ENCODE results near the gene IFT57. TPM values are rescaled to one million over a fixed set of nuclear protein-coding genes. Genes with fewer than 3 reads are reported as not detected.

The IFT57 gene
- total and polyA plus RNA-seq, 2 of the 8 experiments (the other 6 are each of a cell fraction or from before 2014, with no cell fraction given): 15.1 to 27.8 TPM

DNA sequence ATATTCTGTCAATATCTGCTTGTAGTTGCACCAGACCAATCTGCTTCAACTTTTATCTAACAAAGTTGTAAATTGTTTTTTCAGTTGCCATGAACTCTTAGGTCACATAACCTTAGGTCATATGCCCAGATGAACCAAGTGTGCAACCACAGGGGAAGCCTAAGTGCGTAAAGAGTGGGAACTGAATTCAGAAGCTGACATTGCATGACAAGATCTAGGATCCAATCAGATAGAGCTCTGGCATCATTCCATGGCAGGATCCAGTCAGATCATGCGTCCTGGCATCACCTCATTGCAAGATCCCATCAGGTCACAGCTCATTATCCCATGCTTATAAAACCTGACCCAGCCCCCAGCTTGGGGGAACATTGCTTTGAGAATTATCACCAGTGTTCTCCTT, 18.9 kb upstream of the IFT57 start:
- Histone ChIP-seq H3K79me1 (ENCODE audit: low read depth, low read length) (no peaks in the 10 kb centered on the region; the same call in 1 of the 2 replicates), H2BK15ac (ENCODE audit: low read length) (no peak overlapping the region), H2BK20ac (ENCODE audit: low read length) (no peak overlapping the region), H3K9me3 (ENCODE audit: insufficient read depth in 2 of 2, low read depth in 1 of 2, low read length in 1 of 2) (no peaks in the 10 kb centered on the region), H4K8ac (ENCODE audit: extremely low read depth, insufficient read depth, low read length) (no peak overlapping the region), H2BK5ac (ENCODE audit: low read depth, low read length) (no peak overlapping the region), H3K27me3 (replicated peaks in 1 of 4; ENCODE audit: control insufficient read depth in 3 of 4, extremely low read depth in 1 of 4, insufficient read depth in 3 of 4, low read length in 3 of 4) (no peaks in the 10 kb centered on the region), H3K4ac (replicated peaks; ENCODE audit: insufficient read length, low read depth, low read length) (no peak overlapping the region), H3K4me3 (ENCODE audit: extremely low read depth in 1 of 4, insufficient read depth in 2 of 4, low read depth in 3 of 4, low read length in 4 of 4) (no peak overlapping the region), H2AK5ac (ENCODE audit: low read depth, low read length) (no peak overlapping the region), H3K9ac (replicated peaks in 1 of 4; ENCODE audit: extremely low read depth in 1 of 4, low read depth in 3 of 4, low read length in 3 of 4) (no peak overlapping the region), H3K23ac (ENCODE audit: insufficient read length) (no peak overlapping the region), H3K36me3 (ENCODE audit: control insufficient read depth in 2 of 4, insufficient read depth in 4 of 4, low read length in 3 of 4) (no peaks in the 10 kb centered on the region), H3K4me1 (replicated peaks in 1 of 4; ENCODE audit: control insufficient read depth in 3 of 4, insufficient read depth in 4 of 4, low read length in 3 of 4) (no peaks in the 10 kb centered on the region), H2BK12ac (ENCODE audit: low read depth, low read length) (no peak overlapping the region), H2BK120ac (replicated peaks; ENCODE audit: low read depth, low read length) (no peak overlapping the region), H4K5ac (ENCODE audit: insufficient read length, low read depth, low read length) (no peak overlapping the region), H3K79me2 (ENCODE audit: control insufficient read depth in 1 of 2, insufficient read depth in 2 of 2, low read length in 2 of 2) (no peaks in the 10 kb centered on the region), H3K14ac (ENCODE audit: insufficient read length) (no peak overlapping the region), H4K20me1 (replicated peaks in 1 of 2; ENCODE audit: control insufficient read depth in 1 of 2, insufficient read depth in 2 of 2, low read length in 2 of 2) (no peaks in the 10 kb centered on the region), H3K23me2 (ENCODE audit: low read depth, low read length) (no peaks in the 10 kb centered on the region), H3K18ac (ENCODE audit: extremely low read depth, low read length) (no peak overlapping the region), H4K91ac (replicated peaks; ENCODE audit: insufficient read length, low read length) (no peak overlapping the region), H3K56ac (replicated peaks; ENCODE audit: insufficient read length, low read depth, low read length) (no peak overlapping the region), H3K27ac (ENCODE audit: low read depth, low read length) (no peak overlapping the region), H2AFZ (ENCODE audit: low read length) (no peak overlapping the region), H3K4me2 (ENCODE audit: insufficient read depth in 1 of 2, low read depth in 2 of 2, low read length in 2 of 2) (no peak overlapping the region)
- no peak for TF ChIP-seq HDAC6 (IDR thresholded peaks at IDR 0.05; ENCODE audit: low read depth, low read length)
- no peak for TF ChIP-seq BRCA1 (IDR thresholded peaks at IDR 0.05; ENCODE audit: low read depth, low read length)
- TF ChIP-seq ZNF274 (IDR thresholded peaks at IDR 0.05; ENCODE audit: borderline replicate concordance, extremely low read depth, low read length): no peak
- TF ChIP-seq JUN (IDR thresholded peaks at IDR 0.05; ENCODE audit: low read depth, low read length): no peak
- TF ChIP-seq KDM1A (IDR thresholded peaks at IDR 0.05; ENCODE audit: borderline replicate concordance, low read length): no peak
- no peak for TF ChIP-seq POLR2A (IDR thresholded peaks at IDR 0.05; ENCODE audit: control extremely low read depth in 1 of 2, low read depth in 2 of 2, low read length in 2 of 2)
- no peak for TF ChIP-seq SP2 (IDR thresholded peaks at IDR 0.05; ENCODE audit: low read length)
- TF ChIP-seq TCF12 (IDR thresholded peaks at IDR 0.05; ENCODE audit: low read depth, low read length): no peak
- no peak for TF ChIP-seq POU5F1 (IDR thresholded peaks at IDR 0.05; ENCODE audit: low read depth, low read length)
- TF ChIP-seq, protein P1, sequence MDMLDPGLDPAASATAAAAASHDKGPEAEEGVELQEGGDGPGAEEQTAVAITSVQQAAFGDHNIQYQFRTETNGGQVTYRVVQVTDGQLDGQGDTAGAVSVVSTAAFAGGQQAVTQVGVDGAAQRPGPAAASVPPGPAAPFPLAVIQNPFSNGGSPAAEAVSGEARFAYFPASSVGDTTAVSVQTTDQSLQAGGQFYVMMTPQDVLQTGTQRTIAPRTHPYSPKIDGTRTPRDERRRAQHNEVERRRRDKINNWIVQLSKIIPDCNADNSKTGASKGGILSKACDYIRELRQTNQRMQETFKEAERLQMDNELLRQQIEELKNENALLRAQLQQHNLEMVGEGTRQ (IDR thresholded peaks at IDR 0.05; ENCODE audit: low read length): no peak
- TF ChIP-seq, protein P2, sequence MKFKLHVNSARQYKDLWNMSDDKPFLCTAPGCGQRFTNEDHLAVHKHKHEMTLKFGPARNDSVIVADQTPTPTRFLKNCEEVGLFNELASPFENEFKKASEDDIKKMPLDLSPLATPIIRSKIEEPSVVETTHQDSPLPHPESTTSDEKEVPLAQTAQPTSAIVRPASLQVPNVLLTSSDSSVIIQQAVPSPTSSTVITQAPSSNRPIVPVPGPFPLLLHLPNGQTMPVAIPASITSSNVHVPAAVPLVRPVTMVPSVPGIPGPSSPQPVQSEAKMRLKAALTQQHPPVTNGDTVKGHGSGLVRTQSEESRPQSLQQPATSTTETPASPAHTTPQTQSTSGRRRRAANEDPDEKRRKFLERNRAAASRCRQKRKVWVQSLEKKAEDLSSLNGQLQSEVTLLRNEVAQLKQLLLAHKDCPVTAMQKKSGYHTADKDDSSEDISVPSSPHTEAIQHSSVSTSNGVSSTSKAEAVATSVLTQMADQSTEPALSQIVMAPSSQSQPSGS (IDR thresholded peaks at IDR 0.05; ENCODE audit: low read length): no peak
- no peak for TF ChIP-seq YY1 (IDR thresholded peaks at IDR 0.05; ENCODE audit: low read depth, low read length)
- 79% methylated on average over 2 of the region's 2 CpGs; no CpG with 5 or more reads in 1 of the 2 experiments for WGBS, 2 experiments (ENCODE audit: extremely low coverage in 1 of 2, insufficient coverage in 1 of 2, insufficient read length in 1 of 2, insufficient replicate concordance in 2 of 2, low coverage in 1 of 2, low lambda C conversion rate in 2 of 2, missing lambda C conversion rate in 1 of 2)
- FAIRE-seq (no peak), DNase-seq (ENCODE audit: low read depth in 1 of 2, low spot score in 2 of 2) (no peak)
- ChIA-PET CTCF (ENCODE audit: partially characterized antibody) (interaction anchor here (1.8 kb wide), 1 partner anchor 16 kb away, joined by 4 read pairs; no protein-coding TSS in a partner anchor), POLR2A (ENCODE audit: partially characterized antibody) (no interaction called here)
